Mesenchymal stem cell (in vitro differentiated cells and primary cell): Measurements from ENCODE around the gene GALNT10.

Source experiments
- DNase-seq: peaks from one replicate; pipeline ENCODE4 v3.0.0-alpha.2; 2013
- H2AFZ ChIP-seq: one replicate; pipeline ENCODE4 v1.6.1; 2013; ENCODE audit warnings: low read depth, mild to moderate bottlenecking, control low read depth, inconsistent platforms, low read length, moderate library complexity
- H2AK5ac ChIP-seq: 2 replicates; pipeline ENCODE4 v1.6.1; 2013; ENCODE audit warnings: low read length, moderate library complexity, mild to moderate bottlenecking, inconsistent platforms; ENCODE audit not compliant: severe bottlenecking
- H2BK120ac ChIP-seq: one replicate; pipeline ENCODE4 v1.6.1; 2013; ENCODE audit warnings: low read depth, mild to moderate bottlenecking, inconsistent platforms, low read length, moderate library complexity
- H2BK12ac ChIP-seq, 2 experiments: one replicate each; pipeline ENCODE4 v1.6.1; 2013; ENCODE audit warnings: inconsistent platforms in 2 of 2, low read length in 2 of 2, mild to moderate bottlenecking in 2 of 2, moderate library complexity in 2 of 2, control low read depth in 1 of 2
- H2BK15ac ChIP-seq: one replicate; pipeline ENCODE4 v1.6.1; 2013; ENCODE audit warnings: mild to moderate bottlenecking, low read depth, inconsistent platforms; ENCODE audit not compliant: poor library complexity, severe bottlenecking
- H2BK5ac ChIP-seq: 2 replicates; pipeline ENCODE4 v1.6.1; 2013; ENCODE audit warnings: low read depth, mild to moderate bottlenecking, low read length, control low read depth, inconsistent platforms; ENCODE audit not compliant: poor library complexity, severe bottlenecking
- H3K14ac ChIP-seq, 2 experiments: one replicate each; pipeline ENCODE4 v1.6.1; 2013; ENCODE audit warnings: inconsistent platforms in 2 of 2, low read length in 2 of 2, control low read depth in 1 of 2, mild to moderate bottlenecking in 1 of 2, moderate library complexity in 1 of 2
- H3K18ac ChIP-seq, 2 experiments: one replicate each; pipeline ENCODE4 v1.6.1; 2013; ENCODE audit warnings: inconsistent platforms in 2 of 2, low read length in 2 of 2, control low read depth in 1 of 2, low read depth in 1 of 2, mild to moderate bottlenecking in 1 of 2
- H3K23ac ChIP-seq, 2 experiments: one replicate each; pipeline ENCODE4 v1.6.1; 2013; ENCODE audit warnings: inconsistent platforms in 2 of 2, low read length in 2 of 2, mild to moderate bottlenecking in 2 of 2, moderate library complexity in 2 of 2, control low read depth in 1 of 2
- H3K27ac ChIP-seq: 2 replicates; pipeline ENCODE4 v1.5.1; 2013; ENCODE audit warnings: mild to moderate bottlenecking, moderate library complexity, low read length, control low read depth, inconsistent platforms; ENCODE audit not compliant: poor library complexity, severe bottlenecking
- H3K27me3 ChIP-seq, 2 experiments: 2 replicates each; pipeline versions ENCODE4 v1.6.1 to v1.7.0; 2013; ENCODE audit warnings: low read length in 2 of 2, mild to moderate bottlenecking in 2 of 2, moderate library complexity in 2 of 2, control low read depth in 1 of 2, inconsistent platforms in 1 of 2; ENCODE audit not compliant: control insufficient read depth in 1 of 2, insufficient read depth in 1 of 2
- H3K36me3 ChIP-seq, 2 experiments: 2 replicates each; pipeline versions ENCODE4 v1.6.1 to v1.7.0; 2013; ENCODE audit warnings: low read length in 2 of 2, control low read depth in 1 of 2, inconsistent platforms in 1 of 2, low read depth in 1 of 2, mild to moderate bottlenecking in 1 of 2; ENCODE audit not compliant: insufficient read depth in 2 of 2, control insufficient read depth in 1 of 2
- H3K4ac ChIP-seq, 2 experiments: one replicate each; pipeline ENCODE4 v1.6.1; 2013; ENCODE audit warnings: inconsistent platforms in 2 of 2, low read length in 2 of 2, mild to moderate bottlenecking in 2 of 2, moderate library complexity in 2 of 2, control low read depth in 1 of 2, low read depth in 1 of 2
- H3K4me1 ChIP-seq: 2 replicates; pipeline ENCODE4 v1.6.1; 2013; ENCODE audit warnings: low read depth, low read length, control low read depth; ENCODE audit not compliant: control insufficient read depth, insufficient read depth
- H3K4me2 ChIP-seq: 2 replicates; pipeline ENCODE4 v1.6.1; 2013; ENCODE audit warnings: low read length, mild to moderate bottlenecking, inconsistent platforms; ENCODE audit not compliant: poor library complexity, severe bottlenecking
- H3K4me3 ChIP-seq, 2 experiments: 2 replicates each; pipeline versions ENCODE4 v1.5.1 to v1.7.0; 2013; ENCODE audit warnings: low read length in 2 of 2, mild to moderate bottlenecking in 2 of 2, control low read depth in 1 of 2, low read depth in 1 of 2; ENCODE audit not compliant: insufficient read depth in 1 of 2
- H3K79me1 ChIP-seq: replicated peaks from 2 replicates; pipeline ENCODE4 v1.6.1; 2013; ENCODE audit warnings: mild to moderate bottlenecking, control low read depth, low read length, inconsistent platforms; ENCODE audit not compliant: poor library complexity, severe bottlenecking
- H3K9ac ChIP-seq: 2 replicates; pipeline ENCODE4 v1.7.0; 2013; ENCODE audit warnings: mild to moderate bottlenecking, low read length, moderate library complexity
- H3K9me3 ChIP-seq: 2 replicates; pipeline ENCODE4 v1.7.0; 2013; ENCODE audit warnings: mild to moderate bottlenecking, low read length; ENCODE audit not compliant: control insufficient read depth
- H4K8ac ChIP-seq: one replicate; pipeline ENCODE4 v1.6.1; 2013; ENCODE audit warnings: inconsistent platforms, mild to moderate bottlenecking, low read length, moderate library complexity
- H4K91ac ChIP-seq: one replicate; pipeline ENCODE4 v1.6.1; 2013; ENCODE audit warnings: mild to moderate bottlenecking, low read length, inconsistent platforms
- whole genome bisulfite sequencing: methylation state at CpG from one replicate; pipeline ENCODE4 v1.1.7; 2013; ENCODE audit warnings: mixed read lengths; 5-methylcytosine and 5-hydroxymethylcytosine counted together

The GALNT10 gene

GRCh38 chr5:154214371-154215106, 24.0 kb downstream of the GALNT10 start:
- no peak overlapping the region for H3K4me3 ChIP-seq
- no peak overlapping the region for H4K8ac ChIP-seq
- H3K27ac ChIP-seq: peak overlapping the region; percentile 47
- H2BK12ac ChIP-seq: no peak overlapping the region
- no peak overlapping the region for H3K4ac ChIP-seq
- no peaks in the 10 kb centered on the region for H3K27me3 ChIP-seq
- no peak overlapping the region for H3K18ac ChIP-seq
- DNase-seq: no peak
- H2BK15ac ChIP-seq: no peak overlapping the region
- no peak overlapping the region for H3K4me2 ChIP-seq
- H4K91ac ChIP-seq: no peak overlapping the region
- H3K23ac ChIP-seq: no peak overlapping the region
- 86% methylated on average over 3 of the region's 5 CpGs for WGBS
- H2AK5ac ChIP-seq: no peak overlapping the region
- H2AFZ ChIP-seq: no peak overlapping the region
- peaks cover 13% of the 10 kb centered on the region for H3K4me1 ChIP-seq
- peak overlapping the region; percentile 56 for H3K9ac ChIP-seq
- H3K9me3 ChIP-seq: no peaks in the 10 kb centered on the region
- peaks cover 0 to 16% of the 10 kb centered on the region in 2 experiments for H3K36me3 ChIP-seq
- no peak overlapping the region for H2BK120ac ChIP-seq
- no peak overlapping the region for H2BK5ac ChIP-seq
- peaks cover 28% of the 10 kb centered on the region for H3K79me1 ChIP-seq
- H3K14ac ChIP-seq: no peak overlapping the region

- Histone ChIP-seq H3K4me1 (peaks cover 17% of the 10 kb centered on the region), H3K9ac (no peak overlapping the region), H3K4me2 (no peak overlapping the region), H3K27me3 (no peaks in the 10 kb centered on the region), H2BK120ac (no peak overlapping the region), H4K91ac (no peak overlapping the region), H2BK15ac (no peak overlapping the region), H3K4ac (peak overlapping the region in 1 of 2 experiments; percentile 40), H3K18ac (no peak overlapping the region), H2AK5ac (peak overlapping the region; percentile 58), H2BK12ac (peak overlapping the region in 1 of 2 experiments; percentile 18), H3K14ac (no peak overlapping the region), H2BK5ac (no peak overlapping the region), H3K9me3 (no peaks in the 10 kb centered on the region), H2AFZ (no peak overlapping the region), H4K8ac (no peak overlapping the region), H3K27ac (no peak overlapping the region), H3K23ac (no peak overlapping the region), H3K4me3 (no peak overlapping the region), H3K79me1 (peaks cover 25% of the 10 kb centered on the region), H3K36me3 (peaks cover 0 to 12% of the 10 kb centered on the region in 2 experiments)
- WGBS: 98% methylated on average over 1 of the region's 2 CpGs
- no peak for DNase-seq
Observed at GRCh38 chr5:154215571-154216325, 25.2 kb downstream of the GALNT10 start.

GRCh38 chr5:154217462-154217861, 26.9 kb downstream of the GALNT10 start:
- H3K9ac ChIP-seq: no peak overlapping the region
- peak overlapping the region; percentile 46 to 86 for H3K4ac ChIP-seq
- H3K27ac ChIP-seq: no peak overlapping the region
- no peak overlapping the region for H2BK120ac ChIP-seq
- no peak overlapping the region for H2AK5ac ChIP-seq
- peak overlapping the region in 1 of 2 experiments; percentile 79 for H2BK12ac ChIP-seq
- H3K4me2 ChIP-seq: no peak overlapping the region
- no peak overlapping the region for H3K23ac ChIP-seq
- peaks cover 21% of the 10 kb centered on the region for H3K4me1 ChIP-seq
- H3K79me1 ChIP-seq: peaks cover 22% of the 10 kb centered on the region
- no peak overlapping the region for H3K4me3 ChIP-seq
- H4K91ac ChIP-seq: no peak overlapping the region
- no peaks in the 10 kb centered on the region for H3K9me3 ChIP-seq
- peak overlapping the region; percentile 1 for H4K8ac ChIP-seq
- no peak overlapping the region for H2BK15ac ChIP-seq
- H2AFZ ChIP-seq: no peak overlapping the region
- peak overlapping the region in 1 of 2 experiments; percentile 46 for H3K18ac ChIP-seq
- H2BK5ac ChIP-seq: no peak overlapping the region
- 50% methylated on average over 1 of the region's 4 CpGs for WGBS
- no peak for DNase-seq
- H3K14ac ChIP-seq: peak overlapping the region in 1 of 2 experiments; percentile 74
- H3K36me3 ChIP-seq: peaks cover 0 to 10% of the 10 kb centered on the region in 2 experiments
- H3K27me3 ChIP-seq: no peaks in the 10 kb centered on the region

- H2BK15ac ChIP-seq: no peak overlapping the region
- no peak overlapping the region for H4K8ac ChIP-seq
- H3K4me3 ChIP-seq: no peak overlapping the region
- H3K9ac ChIP-seq: no peak overlapping the region
- peak overlapping the region; percentile 74 for H2AK5ac ChIP-seq
- peaks cover 20% of the 10 kb centered on the region for H3K79me1 ChIP-seq
- WGBS: 92% methylated on average over 8 of the region's 8 CpGs
- no peak overlapping the region for H2AFZ ChIP-seq
- H3K4me1 ChIP-seq: peaks cover 22% of the 10 kb centered on the region
- H3K23ac ChIP-seq: no peak overlapping the region
- H2BK120ac ChIP-seq: no peak overlapping the region
- peak overlapping the region; percentile 11 to 30 for H3K4ac ChIP-seq
- H3K14ac ChIP-seq: peak overlapping the region in 1 of 2 experiments; percentile 9
- peak overlapping the region; percentile 30 to 54 for H3K18ac ChIP-seq
- peaks cover 0 to 10% of the 10 kb centered on the region in 2 experiments for H3K36me3 ChIP-seq
- H3K27me3 ChIP-seq: no peaks in the 10 kb centered on the region
- H3K27ac ChIP-seq: no peak overlapping the region
- H3K9me3 ChIP-seq: no peaks in the 10 kb centered on the region
- no peak overlapping the region for H3K4me2 ChIP-seq
- DNase-seq: no peak
- peak overlapping the region in 1 of 2 experiments; percentile 82 for H2BK12ac ChIP-seq
- H2BK5ac ChIP-seq: no peak overlapping the region
- H4K91ac ChIP-seq: peak overlapping the region; percentile 95
Observed at GRCh38 chr5:154218786-154219185, 28.3 kb downstream of the GALNT10 start.
